Keratinocyte (primary cell): ENCODE results near the gene HHIPL1. TPM values are rescaled to one million over a fixed set of nuclear protein-coding genes. Genes with fewer than 3 reads are reported as not detected.

Experiments used
- DNase-seq: peaks from one replicate; pipeline ENCODE4 v3.0.0-alpha.2; 2011; ENCODE audit warnings: low read depth, missing footprints, low spot score
- FAIRE-seq: peaks from 2 replicates; lab custom pipeline; 2011; peaks lifted over from hg19 to GRCh38; lab: Jason Lieb, UNC
- H2AFZ ChIP-seq: 2 replicates; pipeline ENCODE4 v1.6.0; 2012; ENCODE audit warnings: low read length, control low read depth, inconsistent platforms; ENCODE audit not compliant: control insufficient read depth
- H3K27ac ChIP-seq: 2 replicates; pipeline ENCODE4 v1.5.1; 2011; ENCODE audit warnings: low read length; ENCODE audit not compliant: control insufficient read depth, insufficient read depth
- H3K27me3 ChIP-seq: 3 replicates; pipeline ENCODE4 v1.6.0; 2011; ENCODE audit warnings: low read length; ENCODE audit not compliant: control insufficient read depth, insufficient read depth; ENCODE audit errors: extremely low read depth
- H3K36me3 ChIP-seq, 2 experiments: 2 replicates in 1 of 2; 3 replicates in 1 of 2; pipeline ENCODE4 v1.5.1; 2011; ENCODE audit warnings: low read length in 2 of 2, mild to moderate bottlenecking in 1 of 2; ENCODE audit not compliant: control insufficient read depth in 2 of 2, insufficient read depth in 2 of 2; ENCODE audit errors: extremely low read depth in 1 of 2
- H3K4me1 ChIP-seq: 3 replicates; pipeline ENCODE4 v1.5.1; 2011; ENCODE audit warnings: low read length; ENCODE audit not compliant: control insufficient read depth, insufficient read depth; ENCODE audit errors: extremely low read depth
- H3K4me2 ChIP-seq: 3 replicates; pipeline ENCODE4 v1.6.0; 2011; ENCODE audit warnings: low read depth, low read length; ENCODE audit not compliant: control insufficient read depth, insufficient read depth; ENCODE audit errors: extremely low read depth
- H3K4me3 ChIP-seq, 3 experiments: fragments of 200-600 bp in 1 of 3; sonication (generic) in 1 of 3; 2 replicates in 2 of 3; 3 replicates in 1 of 3; pipeline ENCODE4 v1.5.1; 2011 to 2016; ENCODE audit warnings: low read length in 3 of 3, mild to moderate bottlenecking in 3 of 3, control low read depth in 2 of 3, inconsistent platforms in 1 of 3, low read depth in 1 of 3, mixed read lengths in 1 of 3, mixed run types in 1 of 3, moderate library complexity in 1 of 3; ENCODE audit not compliant: control insufficient read depth in 2 of 3, insufficient read depth in 2 of 3; ENCODE audit errors: extremely low read depth in 1 of 3
- H3K79me2 ChIP-seq: 2 replicates; pipeline ENCODE4 v1.6.0; 2012; ENCODE audit warnings: low read length; ENCODE audit not compliant: control insufficient read depth, insufficient read depth
- H3K9ac ChIP-seq: 3 replicates; pipeline ENCODE4 v1.6.0; 2011; ENCODE audit warnings: low read length; ENCODE audit not compliant: control insufficient read depth, insufficient read depth; ENCODE audit errors: extremely low read depth
- H3K9me1 ChIP-seq: 3 replicates; pipeline ENCODE4 v1.6.0; 2011; ENCODE audit warnings: low read length; ENCODE audit not compliant: control insufficient read depth, insufficient read depth; ENCODE audit errors: extremely low read depth
- H3K9me3 ChIP-seq: 2 replicates; pipeline ENCODE4 v1.5.1; 2012; ENCODE audit warnings: low read depth, low read length; ENCODE audit not compliant: control insufficient read depth
- H4K20me1 ChIP-seq: 3 replicates; pipeline ENCODE4 v1.6.0; 2011; ENCODE audit warnings: low read length; ENCODE audit not compliant: control insufficient read depth, insufficient read depth; ENCODE audit errors: extremely low read depth
- CTCF ChIP-seq, 3 experiments: IDR thresholded peaks in 1 of 3; conservative IDR thresholded peaks in 1 of 3; optimal IDR thresholded peaks in 1 of 3; 2 replicates in 2 of 3; 3 replicates in 1 of 3; pipeline versions ENCODE3 to v1.5.1; 2011; ENCODE audit warnings: low read length in 3 of 3, mild to moderate bottlenecking in 3 of 3, moderate library complexity in 2 of 3, control low read depth in 1 of 3, inconsistent platforms in 1 of 3; ENCODE audit not compliant: insufficient read depth in 2 of 3; ENCODE audit errors: extremely low read depth in 1 of 3
- EZH2 ChIP-seq: IDR thresholded peaks from one replicate; pipeline ENCODE4 v1.6.1; 2012; ENCODE audit warnings: inconsistent platforms, mild to moderate bottlenecking, low read length, moderate library complexity
- dilution Hi-C: fragments of 300-500 bp; cut with MboI; formaldehyde crosslinking; loops from one replicate; pipeline ENCODE4 v1.7.0; 2020; ENCODE audit warnings: low sequenced_read_pairs; ENCODE audit not compliant: extremely low pct_ligation_motif_present
- polyA plus RNA-seq, 5 experiments: library from polyadenylated mRNA; depleted of rRNA in 3 of 5; stranded (reverse) in 3 of 5; stranded (forward) in 1 of 5; unstranded in 1 of 5; fragments of >200 nt; gene quantifications; 1 replicate in 1 of 5; 2 replicates in 3 of 5; 3 replicates in 1 of 5; pipeline versions ENCODE4 v1.2.1 to v1.2.3, GENCODE V29; 2011 to 2012; ENCODE audit warnings: missing spikeins in 2 of 5, low read depth in 1 of 5, low replicate concordance in 1 of 5

HHIPL1 gene
- polyA plus RNA-seq, 1 donor (not counting 4 experiments of a cell fraction or from before 2014, with no cell fraction given), result 0.08 TPM

- dilution Hi-C loops, result no loop called here
- Histone ChIP-seq H3K79me2 (no peaks in the 10 kb centered on the region), H3K36me3 (no peaks in the 10 kb centered on the region), H3K4me1 (peaks cover 5% of the 10 kb centered on the region), H3K4me3 (no peak overlapping the region), H3K9me3 (no peaks in the 10 kb centered on the region), H3K9ac (no peak overlapping the region), H2AFZ (no peak overlapping the region), H3K27ac (no peak overlapping the region), H3K4me2 (no peak overlapping the region), H4K20me1 (no peaks in the 10 kb centered on the region), H3K27me3 (peaks cover 15% of the 10 kb centered on the region), H3K9me1 (no peaks in the 10 kb centered on the region)
- DNase-seq (no peak), FAIRE-seq (no peak)
- TF ChIP-seq EZH2, result no peak
Observed at GRCh38 chr14:99685596-99685995, 40.7 kb downstream of the HHIPL1 start.

- Histone ChIP-seq H3K9ac (no peak overlapping the region), H3K4me2 (no peak overlapping the region), H2AFZ (no peak overlapping the region), H4K20me1 (no peaks in the 10 kb centered on the region), H3K79me2 (no peaks in the 10 kb centered on the region), H3K9me3 (no peaks in the 10 kb centered on the region), H3K9me1 (no peaks in the 10 kb centered on the region), H3K36me3 (no peaks in the 10 kb centered on the region), H3K4me1 (peaks cover 5% of the 10 kb centered on the region), H3K27me3 (peaks cover 20% of the 10 kb centered on the region), H3K27ac (no peak overlapping the region), H3K4me3 (no peak overlapping the region)
- FAIRE-seq, result no peak
- no peak for DNase-seq
- TF ChIP-seq EZH2, result no peak
- TF ChIP-seq CTCF (optimal IDR thresholded peaks at IDR 0.05 in 1 of 3, IDR thresholded peaks at IDR 0.05 in 1 of 3, conservative IDR thresholded peaks at IDR 0.05 in 1 of 3; ENCODE audit: extremely low read depth in 1 of 3, insufficient read depth in 2 of 3, low read length in 3 of 3), result no peak
- dilution Hi-C loops, result no loop called here
Observed at GRCh38 chr14:99686557-99687283, 41.8 kb downstream of the HHIPL1 start.
